Measurements from ENCODE around the gene DNAJC1.
"Not testable (repeated sequence)": the region's sequence is repeated elsewhere in the genome, so short reads cannot be mapped to it uniquely, and the experiment has no call there.

Gene DNAJC1

DNA sequence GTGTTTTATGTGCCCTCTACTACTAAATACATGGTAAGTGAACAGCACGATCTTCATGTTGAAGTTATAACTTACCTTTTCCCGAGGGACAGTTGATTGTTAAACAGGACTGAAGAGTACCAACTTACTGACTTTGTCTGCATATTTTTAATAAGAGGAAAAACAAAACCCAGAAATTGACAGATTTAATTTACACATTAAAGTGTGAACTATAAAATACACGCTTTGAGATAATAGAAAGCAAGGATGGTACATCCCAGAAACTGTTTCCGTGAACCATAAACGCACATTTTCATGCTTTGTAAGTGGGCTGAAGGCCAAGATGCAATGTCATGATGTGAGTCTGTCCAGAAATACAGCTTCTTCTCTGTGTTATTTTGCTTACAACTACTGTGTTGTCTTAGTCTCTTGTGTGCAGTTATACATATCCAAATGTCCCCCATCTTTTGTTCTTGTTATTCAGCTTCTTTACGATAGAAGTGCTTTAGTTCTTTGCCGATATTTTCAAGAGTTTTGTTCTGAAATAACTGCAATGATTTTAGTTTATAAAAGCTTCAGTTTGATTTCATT lies 279.4 kb downstream of the DNAJC1 start:
- no peak for DNase-seq

DNA sequence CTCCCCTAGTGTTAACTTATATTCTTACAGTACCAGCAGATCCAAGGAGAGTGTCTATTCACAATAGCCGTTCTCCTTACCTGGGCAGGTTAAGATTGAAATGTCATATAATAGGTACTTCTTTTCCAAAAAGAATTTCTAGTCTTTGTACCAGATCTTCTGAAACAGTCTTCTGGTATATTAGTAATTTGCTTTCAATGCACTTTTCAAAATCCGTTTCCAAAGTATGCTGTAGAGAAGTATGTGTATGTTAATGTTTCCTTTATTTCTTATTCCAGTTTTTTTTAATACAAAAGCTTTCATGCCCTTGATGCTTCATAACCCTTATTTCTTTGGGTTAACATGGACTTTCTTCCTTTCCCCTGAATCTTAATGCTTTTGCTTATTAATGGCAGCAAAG lies 281.3 kb downstream of the DNAJC1 start:
- no peak for DNase-seq

DNA sequence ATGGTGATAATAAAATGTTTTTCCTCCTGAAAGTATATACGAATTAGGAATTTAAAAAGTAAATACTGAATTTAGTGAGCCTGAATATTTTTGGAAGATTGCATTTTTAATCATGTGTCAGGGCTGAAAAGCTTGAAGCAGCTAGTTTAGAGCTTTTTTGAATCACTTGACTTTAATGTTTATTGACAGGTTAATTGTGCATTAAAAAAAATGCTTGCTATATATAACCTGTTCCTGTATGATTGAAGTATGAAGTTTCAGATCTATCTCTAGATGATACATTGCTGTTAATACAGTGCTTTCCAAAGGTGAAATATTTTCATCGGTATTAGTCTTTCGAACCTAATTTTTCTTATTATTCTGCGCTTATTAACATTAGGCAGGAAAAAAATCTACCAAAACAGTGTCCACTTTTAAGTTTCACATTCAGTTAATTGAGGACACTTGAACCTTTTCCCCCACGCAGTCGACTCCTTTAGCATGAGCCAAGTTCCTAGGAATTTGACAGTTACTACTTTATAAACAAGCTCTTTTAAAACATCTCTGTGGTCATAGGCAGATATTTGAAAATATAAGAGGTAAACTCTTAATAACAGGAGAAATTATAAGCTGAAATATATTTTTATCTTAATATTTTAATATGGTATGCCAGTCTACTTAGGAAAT lies 282.4 kb downstream of the DNAJC1 start:
- DNase-seq = no peak

DNA sequence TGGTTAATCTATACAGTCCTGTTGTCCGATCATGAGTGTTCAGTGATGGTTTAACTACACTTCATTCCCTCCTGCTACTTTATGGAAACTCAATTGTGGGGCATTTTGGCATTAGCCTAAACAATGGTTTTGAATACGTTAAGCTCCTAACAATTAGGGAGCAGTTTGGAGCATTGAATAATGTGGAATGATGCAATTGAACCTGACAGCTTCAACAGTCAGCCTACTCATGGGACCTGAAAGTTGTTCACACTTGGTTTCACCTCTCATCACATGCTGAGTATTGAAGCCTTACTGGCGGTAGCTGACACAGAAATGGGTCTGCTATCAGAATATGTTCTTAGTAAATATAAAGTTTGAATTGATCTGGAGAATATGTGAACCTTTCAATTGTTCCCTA lies 283.4 kb downstream of the DNAJC1 start:
- DNase-seq = no peak

DNA sequence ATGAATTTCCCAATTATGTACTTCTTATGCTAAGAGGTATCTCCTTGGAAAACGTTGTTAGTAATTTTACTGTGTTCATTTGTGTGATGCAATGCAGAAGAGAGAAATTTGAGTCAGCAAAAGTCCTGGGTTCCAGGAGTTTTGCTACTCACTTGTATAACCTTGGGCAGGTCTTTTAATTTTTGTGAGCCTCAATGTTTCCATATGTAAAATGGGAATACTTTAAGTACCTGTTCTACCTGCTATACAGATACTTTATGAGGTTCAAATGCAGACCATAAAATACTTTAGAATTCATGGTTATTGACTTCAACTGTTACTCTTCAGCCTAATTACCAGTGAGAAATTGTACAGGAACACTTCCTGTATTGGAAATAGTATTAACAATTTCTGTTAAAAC lies 284.0 kb downstream of the DNAJC1 start:
- no peak for DNase-seq

DNA sequence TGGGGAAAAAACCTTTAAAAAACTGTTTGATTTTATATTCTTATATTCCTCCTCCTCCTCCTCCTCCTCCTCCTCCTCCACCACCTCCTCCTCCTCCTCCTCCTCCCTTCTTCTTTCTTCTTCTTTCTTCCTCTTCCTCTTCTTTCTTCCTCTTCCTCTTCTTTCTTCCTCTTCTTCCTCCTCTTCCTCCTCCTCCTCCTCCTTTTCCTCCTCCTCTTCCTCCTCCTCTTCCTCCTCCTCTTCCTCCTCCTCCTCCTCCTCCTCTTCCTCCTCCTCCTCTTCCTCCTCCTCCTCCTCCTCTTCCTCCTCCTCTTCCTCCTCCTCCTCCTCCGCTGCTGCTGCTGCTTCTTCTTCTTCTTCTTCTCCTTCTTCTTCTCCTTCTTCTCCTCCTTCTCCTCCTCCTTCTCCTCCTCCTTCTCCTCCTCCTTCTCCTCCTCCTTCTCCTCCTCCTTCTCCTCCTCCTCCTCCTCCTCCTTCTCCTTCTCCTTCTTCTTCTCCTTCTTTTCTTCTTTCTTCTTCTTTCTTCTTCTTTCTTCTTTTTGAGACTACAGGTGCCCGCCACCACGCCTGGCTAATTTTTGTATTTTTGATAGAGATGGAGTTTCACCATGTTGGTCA lies 286.0 kb downstream of the DNAJC1 start:
- not testable (repeated sequence) for DNase-seq

DNA sequence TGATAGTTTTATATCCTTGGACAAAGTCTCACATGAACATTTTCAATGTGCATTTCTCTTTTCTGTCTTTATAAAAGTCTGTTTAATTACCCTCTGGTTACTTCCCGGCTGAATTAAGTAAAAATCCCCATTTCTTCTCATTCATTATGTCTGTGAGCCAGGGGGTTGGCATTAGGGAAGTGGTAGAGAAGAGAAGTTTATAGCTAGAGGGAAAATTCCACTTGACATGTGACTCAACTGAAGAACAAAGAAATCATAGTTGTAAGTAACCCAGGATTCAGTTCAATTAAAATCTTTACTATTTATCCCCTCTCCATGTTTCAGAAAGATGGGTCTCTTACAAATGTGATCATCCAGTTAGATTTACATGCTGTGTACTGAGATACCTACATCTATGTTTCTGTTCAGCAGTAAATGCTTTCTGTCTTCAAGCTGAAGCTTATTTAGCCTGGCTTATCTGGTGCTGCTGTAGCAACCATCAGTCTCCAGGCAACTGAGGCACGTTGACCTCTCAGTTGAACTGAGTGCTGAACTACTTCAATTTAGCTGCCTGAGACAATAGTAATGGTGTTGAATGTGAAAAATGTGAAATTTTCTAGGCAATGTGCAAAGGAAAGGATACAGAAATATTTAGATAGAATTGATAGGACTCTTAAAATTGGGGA lies 287.9 kb downstream of the DNAJC1 start:
- DNase-seq = no peak

DNA sequence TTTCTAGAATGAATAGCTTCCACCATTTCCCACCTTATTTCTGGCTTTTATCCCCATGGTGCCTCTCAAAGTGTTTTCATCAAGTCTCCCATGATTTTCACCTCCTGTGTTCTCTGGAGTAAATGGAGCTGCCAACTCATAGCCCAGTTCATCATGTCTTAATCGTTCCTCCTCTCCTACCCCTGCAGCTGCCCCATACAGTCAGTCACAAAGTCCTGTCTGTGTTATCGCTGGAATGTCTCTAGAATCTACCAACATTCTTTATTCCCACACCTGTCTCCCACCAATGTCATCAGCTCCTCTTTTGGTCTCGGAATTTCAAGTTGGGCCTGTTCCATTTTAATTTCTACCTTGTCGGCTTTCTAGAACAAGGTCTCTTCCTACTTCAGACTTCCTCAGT lies 290.6 kb downstream of the DNAJC1 start:
- no peak for DNase-seq

DNA sequence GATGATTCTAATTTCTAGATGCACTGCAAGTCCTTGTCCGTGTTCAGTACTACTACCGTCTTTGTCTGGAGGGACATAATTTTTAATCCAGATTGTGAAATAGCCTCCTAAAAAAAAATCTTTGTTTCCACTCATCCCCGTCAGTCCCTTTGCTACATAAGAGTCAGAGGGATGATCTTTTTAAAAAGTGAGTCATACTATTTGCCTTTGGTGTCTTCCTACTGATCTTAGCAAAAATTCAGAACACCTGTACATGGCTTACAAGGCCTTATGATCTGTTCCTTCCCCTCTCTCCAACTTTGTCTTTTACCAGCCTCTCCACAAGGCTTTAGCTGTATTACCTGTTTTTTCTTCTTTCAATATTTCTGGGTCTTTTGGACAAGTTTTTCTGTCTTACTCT lies 296.0 kb downstream of the DNAJC1 start:
- no peak for DNase-seq

Data from DMS 273 treated with DMSO at 0.1 percent for 48 hours (cell line).